Panc1 (cell line): ENCODE data around the gene SRP72.

Experiments
- TF ChIP-seq, protein P1 (sequence below): fragments of 450-650 bp; IDR thresholded peaks from 2 replicates; pipeline ENCODE4 v1.5.1; 2017; ENCODE audit warnings: mild to moderate bottlenecking
- TF ChIP-seq, protein P2 (sequence below), 2 experiments: IDR thresholded peaks; 2 replicates each; pipeline ENCODE4 v1.6.1; 2011 to 2012; ENCODE audit warnings: low read depth in 2 of 2, control low read depth in 1 of 2, low read length in 1 of 2, mild to moderate bottlenecking in 1 of 2, moderate library complexity in 1 of 2; ENCODE audit not compliant: insufficient read depth in 1 of 2

DNA sequence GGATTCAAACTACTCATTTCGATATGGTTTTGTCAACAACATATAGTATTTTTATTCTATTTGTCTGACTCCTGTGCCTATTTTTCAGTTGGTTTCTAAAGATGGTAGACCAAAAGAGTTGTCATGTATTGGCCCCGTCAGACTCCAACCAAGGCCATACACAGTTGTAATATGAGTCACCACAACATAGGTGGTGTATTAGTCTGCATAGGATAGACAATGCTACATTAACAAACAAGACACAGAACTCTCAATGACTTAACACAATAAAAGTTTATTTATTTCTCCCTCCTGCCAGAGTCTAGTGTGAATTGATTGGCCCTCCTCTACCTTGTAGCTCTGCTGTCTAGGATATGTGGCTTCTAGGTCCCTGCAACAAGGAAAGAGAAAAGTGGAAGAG lies 84.1 kb downstream of the SRP72 start:
- TF ChIP-seq, protein P1, sequence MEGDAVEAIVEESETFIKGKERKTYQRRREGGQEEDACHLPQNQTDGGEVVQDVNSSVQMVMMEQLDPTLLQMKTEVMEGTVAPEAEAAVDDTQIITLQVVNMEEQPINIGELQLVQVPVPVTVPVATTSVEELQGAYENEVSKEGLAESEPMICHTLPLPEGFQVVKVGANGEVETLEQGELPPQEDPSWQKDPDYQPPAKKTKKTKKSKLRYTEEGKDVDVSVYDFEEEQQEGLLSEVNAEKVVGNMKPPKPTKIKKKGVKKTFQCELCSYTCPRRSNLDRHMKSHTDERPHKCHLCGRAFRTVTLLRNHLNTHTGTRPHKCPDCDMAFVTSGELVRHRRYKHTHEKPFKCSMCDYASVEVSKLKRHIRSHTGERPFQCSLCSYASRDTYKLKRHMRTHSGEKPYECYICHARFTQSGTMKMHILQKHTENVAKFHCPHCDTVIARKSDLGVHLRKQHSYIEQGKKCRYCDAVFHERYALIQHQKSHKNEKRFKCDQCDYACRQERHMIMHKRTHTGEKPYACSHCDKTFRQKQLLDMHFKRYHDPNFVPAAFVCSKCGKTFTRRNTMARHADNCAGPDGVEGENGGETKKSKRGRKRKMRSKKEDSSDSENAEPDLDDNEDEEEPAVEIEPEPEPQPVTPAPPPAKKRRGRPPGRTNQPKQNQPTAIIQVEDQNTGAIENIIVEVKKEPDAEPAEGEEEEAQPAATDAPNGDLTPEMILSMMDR = no peak
- TF ChIP-seq, protein P2, sequence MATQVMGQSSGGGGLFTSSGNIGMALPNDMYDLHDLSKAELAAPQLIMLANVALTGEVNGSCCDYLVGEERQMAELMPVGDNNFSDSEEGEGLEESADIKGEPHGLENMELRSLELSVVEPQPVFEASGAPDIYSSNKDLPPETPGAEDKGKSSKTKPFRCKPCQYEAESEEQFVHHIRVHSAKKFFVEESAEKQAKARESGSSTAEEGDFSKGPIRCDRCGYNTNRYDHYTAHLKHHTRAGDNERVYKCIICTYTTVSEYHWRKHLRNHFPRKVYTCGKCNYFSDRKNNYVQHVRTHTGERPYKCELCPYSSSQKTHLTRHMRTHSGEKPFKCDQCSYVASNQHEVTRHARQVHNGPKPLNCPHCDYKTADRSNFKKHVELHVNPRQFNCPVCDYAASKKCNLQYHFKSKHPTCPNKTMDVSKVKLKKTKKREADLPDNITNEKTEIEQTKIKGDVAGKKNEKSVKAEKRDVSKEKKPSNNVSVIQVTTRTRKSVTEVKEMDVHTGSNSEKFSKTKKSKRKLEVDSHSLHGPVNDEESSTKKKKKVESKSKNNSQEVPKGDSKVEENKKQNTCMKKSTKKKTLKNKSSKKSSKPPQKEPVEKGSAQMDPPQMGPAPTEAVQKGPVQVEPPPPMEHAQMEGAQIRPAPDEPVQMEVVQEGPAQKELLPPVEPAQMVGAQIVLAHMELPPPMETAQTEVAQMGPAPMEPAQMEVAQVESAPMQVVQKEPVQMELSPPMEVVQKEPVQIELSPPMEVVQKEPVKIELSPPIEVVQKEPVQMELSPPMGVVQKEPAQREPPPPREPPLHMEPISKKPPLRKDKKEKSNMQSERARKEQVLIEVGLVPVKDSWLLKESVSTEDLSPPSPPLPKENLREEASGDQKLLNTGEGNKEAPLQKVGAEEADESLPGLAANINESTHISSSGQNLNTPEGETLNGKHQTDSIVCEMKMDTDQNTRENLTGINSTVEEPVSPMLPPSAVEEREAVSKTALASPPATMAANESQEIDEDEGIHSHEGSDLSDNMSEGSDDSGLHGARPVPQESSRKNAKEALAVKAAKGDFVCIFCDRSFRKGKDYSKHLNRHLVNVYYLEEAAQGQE (IDR thresholded peaks at IDR 0.05; ENCODE audit: insufficient read depth in 1 of 2, low read depth in 2 of 2, low read length in 1 of 2) = no peak
